NCI-H345 treated with DMSO at 0.1 percent for 48 hours (cell line): Measurements from ENCODE around the gene RCN2.

Experiments
- DNase-seq: peaks from one replicate; lab custom pipeline; 2025; ENCODE audit not compliant: unreplicated experiment; lab: John Stamatoyannopoulos, UW

The RCN2 gene

GRCh38 chr15:76973362-76973743, 41.8 kb downstream of the RCN2 start:
- no peak for DNase-seq

GRCh38 chr15:76973906-76974305, 42.4 kb downstream of the RCN2 start:
- no peak for DNase-seq

GRCh38 chr15:76974456-76975036, 43.0 kb downstream of the RCN2 start:
- DNase-seq: no peak

- DNase-seq: no peak
Observed at GRCh38 chr15:76976141-76976540, 44.6 kb downstream of the RCN2 start.

- no peak for DNase-seq
Observed at GRCh38 chr15:76976572-76977270, 45.2 kb downstream of the RCN2 start.

- no peak for DNase-seq
Observed at GRCh38 chr15:76978522-76979330, 47.2 kb downstream of the RCN2 start.

GRCh38 chr15:76979331-76979925, 47.9 kb downstream of the RCN2 start:
- no peak for DNase-seq

- DNase-seq: no peak
Observed at GRCh38 chr15:76979996-76980520, 48.5 kb downstream of the RCN2 start.

- no peak for DNase-seq
Observed at GRCh38 chr15:76982356-76982755, 50.8 kb downstream of the RCN2 start.

GRCh38 chr15:76982756-76983155, 51.2 kb downstream of the RCN2 start:
- DNase-seq: no peak

GRCh38 chr15:76983590-76984375, 52.2 kb downstream of the RCN2 start:
- no peak for DNase-seq

GRCh38 chr15:76986743-76987142, 55.2 kb downstream of the RCN2 start:
- no peak for DNase-seq

GRCh38 chr15:76987276-76987675, 55.7 kb downstream of the RCN2 start:
- no peak for DNase-seq

- no peak for DNase-seq
Observed at GRCh38 chr15:76987896-76988860, 56.6 kb downstream of the RCN2 start.

- no peak for DNase-seq
Observed at GRCh38 chr15:76988867-76989780, 57.6 kb downstream of the RCN2 start.

- no peak for DNase-seq
Observed at GRCh38 chr15:76991048-76991447, 59.5 kb downstream of the RCN2 start.

GRCh38 chr15:76991741-76992645, 60.4 kb downstream of the RCN2 start:
- DNase-seq: no peak
